ENCODE measurements around the gene TRUB2. TPM values are rescaled to one million over a fixed set of nuclear protein-coding genes. Genes with fewer than 3 reads are reported as not detected.

TRUB2 gene, protein sequence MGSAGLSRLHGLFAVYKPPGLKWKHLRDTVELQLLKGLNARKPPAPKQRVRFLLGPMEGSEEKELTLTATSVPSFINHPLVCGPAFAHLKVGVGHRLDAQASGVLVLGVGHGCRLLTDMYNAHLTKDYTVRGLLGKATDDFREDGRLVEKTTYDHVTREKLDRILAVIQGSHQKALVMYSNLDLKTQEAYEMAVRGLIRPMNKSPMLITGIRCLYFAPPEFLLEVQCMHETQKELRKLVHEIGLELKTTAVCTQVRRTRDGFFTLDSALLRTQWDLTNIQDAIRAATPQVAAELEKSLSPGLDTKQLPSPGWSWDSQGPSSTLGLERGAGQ
- 29.2 and 31.6 TPM in 2 replicates for total RNA-seq
- long read RNA-seq, full-length matches to known transcripts: 103 of 117 reads
- long read RNA-seq, partial matches to known transcripts: 4 of 117 reads
- long read RNA-seq, other reads (novel, unspliced or antisense): 10 of 117 reads

DNA sequence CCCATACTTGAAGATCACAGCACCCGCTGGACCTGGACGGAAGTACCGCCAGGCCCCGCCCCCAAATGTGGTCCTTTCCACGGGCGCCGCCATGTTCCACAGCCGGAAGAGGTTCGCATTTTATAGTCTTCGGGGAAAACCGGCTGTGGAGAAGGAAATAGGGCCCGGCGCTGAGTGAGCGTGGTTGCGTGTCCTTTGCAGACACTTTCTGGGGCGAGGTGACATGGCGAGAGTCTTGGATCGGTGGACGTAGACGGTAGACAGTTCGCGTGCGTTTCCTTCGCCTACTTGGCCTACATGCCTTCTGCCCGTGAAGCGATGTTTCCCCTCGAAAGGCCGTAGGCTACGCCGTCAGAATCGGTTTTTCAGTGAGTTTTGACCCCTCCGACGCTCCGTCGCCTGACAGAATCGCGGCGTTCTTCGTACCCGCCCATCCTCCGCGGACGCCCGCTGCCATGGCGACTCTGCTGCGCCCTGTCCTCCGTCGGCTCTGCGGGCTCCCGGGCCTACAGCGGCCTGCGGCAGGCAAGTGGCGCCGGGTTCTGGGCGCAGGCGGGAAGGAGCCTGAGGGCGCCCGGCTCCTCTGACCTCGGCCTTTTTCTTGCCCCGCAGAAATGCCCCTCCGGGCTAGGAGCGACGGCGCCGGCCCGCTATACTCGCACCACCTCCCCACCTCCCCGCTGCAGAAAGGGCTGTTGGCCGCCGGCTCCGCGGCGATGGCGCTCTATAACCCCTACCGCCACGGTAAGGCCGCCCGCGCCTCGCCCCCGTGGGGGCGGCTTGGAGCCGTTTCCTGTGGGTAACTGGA is at the start of gene TRUB2, which contains the start of gene COQ4:
TSS of gene TRUB2 (minus strand) at position 44 of the 808 bp plus-strand sequence. CDS start at position 5, 39 bp downstream.
TSS of gene COQ4 (plus strand) at position 436 of the 808 bp plus-strand sequence. CDS start at position 456, 20 bp downstream.
- Mint-ChIP-seq H3K9me3 (ENCODE audit: low read depth) (no peaks in the 10 kb centered on the region), H3K4me3 (ENCODE audit: low read depth) (peak within 1 kb of the TSS; percentile 98), H3K27me3 (no peaks in the 10 kb centered on the region), H3K4me1 (ENCODE audit: low read depth) (peaks cover 8% of the 10 kb centered on the region), H3K27ac (peak within 1 kb of the TSS; percentile 97), H3K36me3 (ENCODE audit: insufficient read depth) (no peaks in the 10 kb centered on the region)
- peak; percentile 78 for DNase-seq (ENCODE audit: low spot score, unreplicated experiment)
- TF ChIP-seq, protein P1, sequence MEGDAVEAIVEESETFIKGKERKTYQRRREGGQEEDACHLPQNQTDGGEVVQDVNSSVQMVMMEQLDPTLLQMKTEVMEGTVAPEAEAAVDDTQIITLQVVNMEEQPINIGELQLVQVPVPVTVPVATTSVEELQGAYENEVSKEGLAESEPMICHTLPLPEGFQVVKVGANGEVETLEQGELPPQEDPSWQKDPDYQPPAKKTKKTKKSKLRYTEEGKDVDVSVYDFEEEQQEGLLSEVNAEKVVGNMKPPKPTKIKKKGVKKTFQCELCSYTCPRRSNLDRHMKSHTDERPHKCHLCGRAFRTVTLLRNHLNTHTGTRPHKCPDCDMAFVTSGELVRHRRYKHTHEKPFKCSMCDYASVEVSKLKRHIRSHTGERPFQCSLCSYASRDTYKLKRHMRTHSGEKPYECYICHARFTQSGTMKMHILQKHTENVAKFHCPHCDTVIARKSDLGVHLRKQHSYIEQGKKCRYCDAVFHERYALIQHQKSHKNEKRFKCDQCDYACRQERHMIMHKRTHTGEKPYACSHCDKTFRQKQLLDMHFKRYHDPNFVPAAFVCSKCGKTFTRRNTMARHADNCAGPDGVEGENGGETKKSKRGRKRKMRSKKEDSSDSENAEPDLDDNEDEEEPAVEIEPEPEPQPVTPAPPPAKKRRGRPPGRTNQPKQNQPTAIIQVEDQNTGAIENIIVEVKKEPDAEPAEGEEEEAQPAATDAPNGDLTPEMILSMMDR (IDR thresholded peaks at IDR 0.05; ENCODE audit: unreplicated experiment): peak; percentile 8

DNA sequence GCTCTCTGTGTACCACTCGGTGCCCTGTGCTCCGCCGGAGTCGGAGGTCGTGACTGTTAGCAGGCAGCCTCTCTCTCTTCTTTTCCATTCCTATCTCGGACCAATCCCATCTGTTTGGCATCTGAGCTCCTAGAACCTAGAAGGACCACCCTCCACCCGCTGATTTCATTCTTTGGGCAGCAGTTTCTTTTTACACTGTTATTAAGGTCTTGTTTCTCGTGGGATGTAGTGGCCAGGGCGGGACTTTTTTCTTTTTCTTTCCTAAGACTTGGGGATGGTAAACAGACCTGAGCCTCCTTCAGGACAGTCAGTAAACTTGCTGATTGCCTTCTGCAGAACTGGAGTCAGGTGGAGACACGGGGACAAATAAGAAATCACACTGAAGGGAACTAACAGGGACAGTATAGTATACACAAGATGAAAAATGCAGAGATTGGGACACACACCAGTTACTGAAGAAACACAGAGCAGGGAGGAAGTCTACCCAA is 49.4 kb upstream of the TRUB2 start:
- H3K4me3 Mint-ChIP-seq (ENCODE audit: low read depth): peak overlapping the region; percentile 97
- no peaks in the 10 kb centered on the region for H3K36me3 Mint-ChIP-seq (ENCODE audit: insufficient read depth)
- no peaks in the 10 kb centered on the region for H3K27me3 Mint-ChIP-seq
- H3K27ac Mint-ChIP-seq: peak overlapping the region; percentile 99
- DNase-seq (ENCODE audit: low spot score, unreplicated experiment): no peak
- no peaks in the 10 kb centered on the region for H3K9me3 Mint-ChIP-seq (ENCODE audit: low read depth)
- TF ChIP-seq, protein P1 (IDR thresholded peaks at IDR 0.05; ENCODE audit: unreplicated experiment): no peak
- peaks cover 20% of the 10 kb centered on the region for H3K4me1 Mint-ChIP-seq (ENCODE audit: low read depth)

DNA sequence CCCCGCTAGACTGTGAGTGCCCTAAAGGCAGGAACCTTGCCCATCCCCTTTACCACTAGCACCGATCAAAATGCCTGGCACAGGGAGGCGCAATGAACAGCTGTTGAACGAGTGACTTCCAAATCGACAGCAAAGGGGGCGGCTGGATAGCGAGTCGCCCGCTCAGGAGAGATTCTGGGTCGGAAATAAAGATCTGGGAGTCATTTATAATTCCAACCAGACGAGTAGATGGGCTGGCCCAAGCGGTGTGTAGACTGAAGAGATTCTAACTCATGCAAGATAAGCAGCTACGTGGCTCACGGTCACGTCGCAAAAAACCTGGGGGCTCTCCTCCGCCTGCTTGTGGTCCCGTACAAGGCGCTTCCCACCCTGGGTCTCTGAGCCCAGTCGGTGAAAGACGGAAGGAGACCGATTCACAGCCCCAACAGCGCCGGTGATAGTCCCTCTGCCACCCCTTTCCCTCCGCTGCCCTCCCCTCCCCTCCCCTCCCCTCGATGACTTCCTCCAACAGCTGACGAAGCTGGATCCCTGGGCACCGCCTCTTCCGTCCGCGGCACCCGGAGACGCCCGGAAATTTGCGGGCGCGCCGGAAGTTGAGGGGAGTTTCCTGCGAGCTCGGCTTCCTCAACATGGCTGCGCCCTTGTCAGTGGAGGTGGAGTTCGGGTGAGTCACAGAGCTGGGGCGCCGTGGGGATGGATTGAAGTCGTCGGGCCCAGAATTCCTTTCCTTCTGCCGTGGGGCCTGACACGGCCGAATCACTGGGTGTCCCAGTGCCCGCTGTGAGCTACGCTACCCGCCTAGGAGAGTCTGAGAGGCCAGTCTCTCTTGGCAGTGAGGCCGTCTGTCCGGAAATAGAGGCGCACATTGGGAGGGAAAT is 48.7 kb upstream of the TRUB2 start, which contains the start of gene URM1:
TSS of gene URM1 (plus strand) at position 623 of the 878 bp plus-strand sequence. CDS start at position 630, 7 bp downstream.
- TF ChIP-seq, protein P1 (IDR thresholded peaks at IDR 0.05; ENCODE audit: unreplicated experiment): no peak
- H3K4me3 Mint-ChIP-seq (ENCODE audit: low read depth): peak within 1 kb of the TSS; percentile 97
- peak; percentile 83 for DNase-seq (ENCODE audit: low spot score, unreplicated experiment)
- H3K4me1 Mint-ChIP-seq (ENCODE audit: low read depth): peaks cover 20% of the 10 kb centered on the region
- no peaks in the 10 kb centered on the region for H3K36me3 Mint-ChIP-seq (ENCODE audit: insufficient read depth)
- peak within 1 kb of the TSS; percentile 99 for H3K27ac Mint-ChIP-seq
- H3K27me3 Mint-ChIP-seq: no peaks in the 10 kb centered on the region
- H3K9me3 Mint-ChIP-seq (ENCODE audit: low read depth): no peaks in the 10 kb centered on the region

DNA sequence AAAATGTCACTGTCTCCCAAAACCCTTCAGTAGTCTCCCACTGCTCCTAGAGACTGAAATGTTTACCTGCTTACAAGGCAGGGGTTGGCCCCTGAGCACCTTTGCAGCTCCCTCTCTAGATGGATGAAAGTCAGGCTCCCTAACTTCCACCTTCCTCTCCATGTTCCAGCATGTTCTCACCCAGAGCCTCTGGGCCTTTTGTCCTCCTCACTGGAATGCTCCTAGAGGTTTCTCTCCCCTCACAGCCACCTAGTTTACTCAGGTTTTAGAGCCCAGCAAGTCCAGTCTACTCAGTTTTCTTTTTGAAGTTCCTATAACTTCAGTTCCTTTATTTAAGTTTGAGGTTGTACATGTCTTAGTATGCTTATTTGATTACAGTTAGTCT is 48.1 kb upstream of the TRUB2 start:
- Mint-ChIP-seq H3K27ac (peak overlapping the region; percentile 99), H3K9me3 (ENCODE audit: low read depth) (no peaks in the 10 kb centered on the region), H3K4me3 (ENCODE audit: low read depth) (peak overlapping the region; percentile 97), H3K4me1 (ENCODE audit: low read depth) (peaks cover 21% of the 10 kb centered on the region), H3K27me3 (no peaks in the 10 kb centered on the region), H3K36me3 (ENCODE audit: insufficient read depth) (no peaks in the 10 kb centered on the region)
- no peak for DNase-seq (ENCODE audit: low spot score, unreplicated experiment)
- TF ChIP-seq, protein P1 (IDR thresholded peaks at IDR 0.05; ENCODE audit: unreplicated experiment): no peak

Measured in progenitor cell of endocrine pancreas (in vitro differentiated cells).